SK-MEL-5 (cell line): Measurements from ENCODE around the gene DDX6. TPM values are rescaled to one million over a fixed set of nuclear protein-coding genes. Genes with fewer than 3 reads are reported as not detected.
"Not testable (repeated sequence)": the region's sequence is repeated elsewhere in the genome, so short reads cannot be mapped to it uniquely, and the experiment has no call there.

Experiments used
- DNase-seq: peaks from one replicate; pipeline ENCODE4 v3.0.0-alpha.2; 2016; ENCODE audit warnings: low read depth, low spot score
- in situ Hi-C: cut with HindIII; loops from 2 replicates; pipeline ENCODE4 v1.10.0; 2016; ENCODE audit warnings: low sequenced_read_pairs, high pct_unique_total_duplicates, low pct_unique_long_range_greater_than_20kb
- total RNA-seq: library from RNA; depleted of rRNA; stranded (reverse); fragments of >200 nt; shearing (Covaris generic); gene quantifications from 2 replicates; pipeline ENCODE4 v1.2.3, GENCODE V29; 2014

The DDX6 gene
- total RNA-seq, 1 experiment from 2014 or later: 56.5 TPM

- in situ Hi-C loops: not testable (repeated sequence)
Measured at GRCh38 chr11:118720740-118721139, 70.2 kb downstream of the DDX6 start.

GRCh38 chr11:118720078-118720477 lies 70.9 kb downstream of the DDX6 start:
- in situ Hi-C loops, DNase-seq: not testable (repeated sequence)

More at GRCh38 chr11:118720740-118721139, 70.2 kb downstream of the DDX6 start:
- DNase-seq: not testable (repeated sequence)

DNA sequence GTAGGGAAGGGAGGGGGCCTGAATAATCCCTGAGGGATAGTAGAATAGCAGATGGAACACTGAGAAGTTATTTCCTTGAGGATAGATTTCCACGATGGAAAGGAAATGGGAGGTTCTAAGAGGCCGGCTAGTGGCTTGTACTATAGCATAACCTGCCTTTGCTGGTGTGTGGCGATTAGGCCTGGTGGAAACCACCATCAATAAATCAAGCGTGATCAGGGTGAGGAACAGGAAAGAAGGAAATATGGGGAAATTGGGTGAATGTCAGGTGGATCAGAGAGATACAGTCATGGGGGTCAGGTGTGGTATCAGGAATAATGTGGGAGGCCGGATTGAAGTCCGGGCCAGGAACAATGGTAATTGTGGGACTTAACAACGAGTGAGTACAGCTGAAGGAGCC lies 72.4 kb downstream of the DDX6 start:
- in situ Hi-C loops, DNase-seq: not testable (repeated sequence)

DNA sequence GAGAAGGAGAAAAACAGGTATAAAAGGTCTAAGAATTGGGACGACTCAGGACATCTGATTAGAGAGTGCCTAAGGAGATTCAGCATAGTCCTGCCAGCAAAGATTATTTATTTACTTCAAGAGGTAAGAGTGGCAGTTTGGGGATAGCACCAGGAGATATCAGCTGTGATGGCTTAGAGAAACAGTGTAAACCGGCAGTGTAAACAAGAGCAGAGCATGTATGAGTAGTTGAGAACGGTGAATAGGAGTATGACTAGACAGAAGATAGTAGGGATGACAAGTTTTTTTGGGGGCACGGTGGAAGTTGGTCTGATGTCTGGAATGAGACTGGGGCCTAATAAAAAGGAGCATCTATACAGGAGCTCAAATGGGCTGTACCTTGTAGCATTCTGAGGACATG lies 73.2 kb downstream of the DDX6 start:
- in situ Hi-C loops: not testable (repeated sequence)

DNA sequence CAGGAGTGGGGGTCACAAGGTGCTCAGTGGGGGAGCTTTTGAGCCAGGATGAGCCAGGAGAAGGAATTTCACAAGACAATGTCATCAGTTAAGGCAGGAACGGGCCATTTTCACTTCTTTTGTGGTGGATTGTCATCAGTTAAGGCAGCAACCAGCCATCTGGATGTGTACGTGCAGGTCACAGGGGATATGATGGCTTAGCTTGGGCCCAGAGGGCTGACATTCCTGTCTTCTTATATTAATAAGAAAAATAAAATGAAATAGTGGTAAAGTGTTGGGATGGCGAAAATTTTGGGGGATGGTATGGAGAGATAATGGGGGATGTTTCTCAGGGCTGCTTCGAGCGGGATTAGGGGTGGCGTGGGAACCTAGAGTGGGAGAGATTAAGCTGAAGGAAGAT lies 73.7 kb downstream of the DDX6 start:
- in situ Hi-C loops, DNase-seq: not testable (repeated sequence)

More for the DNA sequence above, 73.2 kb downstream of the DDX6 start:
- not testable (repeated sequence) for DNase-seq

- in situ Hi-C loops: no loop called here
- DNase-seq: no peak
Measured at GRCh38 chr11:118715837-118716260, 75.1 kb downstream of the DDX6 start.

GRCh38 chr11:118715245-118715831 lies 75.6 kb downstream of the DDX6 start:
- in situ Hi-C loops: no loop called here

GRCh38 chr11:118714816-118715215 lies 76.1 kb downstream of the DDX6 start:
- DNase-seq: no peak
- in situ Hi-C loops: no loop called here

More at GRCh38 chr11:118715245-118715831, 75.6 kb downstream of the DDX6 start:
- no peak for DNase-seq

DNA sequence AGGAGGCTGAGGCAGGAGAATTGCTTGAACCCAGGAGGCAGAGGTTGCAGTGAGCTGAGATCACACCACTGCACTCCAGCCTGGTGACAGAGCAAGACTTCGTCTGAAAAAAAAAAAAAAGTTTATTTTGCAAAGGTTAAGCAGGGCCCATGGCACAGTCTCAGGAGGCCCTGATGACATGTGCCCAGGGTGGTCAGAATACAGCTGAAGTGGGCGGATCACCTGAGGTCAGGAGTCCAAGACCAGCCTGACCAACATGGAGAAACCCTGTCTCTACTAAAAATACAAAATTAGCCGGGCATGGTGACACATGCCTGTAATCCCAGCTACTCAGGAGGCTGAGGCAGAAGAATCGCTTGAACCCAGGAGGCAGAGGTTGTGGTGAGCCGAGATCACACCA lies 76.5 kb downstream of the DDX6 start:
- in situ Hi-C loops, DNase-seq: not testable (repeated sequence)

DNA sequence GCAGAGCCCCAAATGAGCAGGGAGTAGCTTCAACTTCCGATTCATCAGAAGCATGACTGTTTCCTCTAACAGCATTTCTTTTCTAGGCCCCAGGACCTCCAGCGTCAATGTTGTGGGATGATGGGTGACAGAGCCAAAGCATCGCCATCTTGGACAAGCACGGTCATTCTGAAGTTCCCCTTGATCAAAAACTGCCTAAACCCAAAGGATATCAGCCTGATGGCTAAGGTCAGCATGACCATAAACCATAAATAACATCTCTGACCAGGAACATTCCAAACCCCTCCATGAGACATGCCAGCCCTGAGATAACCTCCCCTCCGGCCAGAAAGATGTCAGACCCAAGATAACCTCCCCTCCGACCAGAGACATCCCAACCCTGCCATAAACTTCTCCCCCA lies 82.7 kb downstream of the DDX6 start:
- no peak for DNase-seq
- in situ Hi-C loops: loop anchor here (10.0 kb wide), 1 partner anchor 87 kb away; the partner anchor contains the start of gene DDX6

DNA sequence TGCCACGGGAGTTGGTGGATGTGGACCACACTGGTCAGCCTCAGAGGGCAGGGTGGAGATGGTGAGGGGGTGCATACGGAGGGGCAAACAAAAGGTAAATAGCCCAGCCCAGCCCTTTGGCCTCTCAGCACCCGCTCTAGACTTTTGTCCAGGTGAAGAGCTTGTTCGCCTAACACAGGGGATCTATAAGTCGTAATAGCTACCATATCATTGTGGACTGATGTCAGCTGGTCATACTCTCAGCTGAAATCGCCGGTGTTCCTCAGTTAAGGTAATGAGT lies 84.5 kb downstream of the DDX6 start:
- no peak for DNase-seq
- in situ Hi-C loops: loop anchor here (10.0 kb wide), 1 partner anchor 88 kb away; the partner anchor contains the start of gene DDX6

- DNase-seq: no peak
- in situ Hi-C loops: loop anchor here (10.0 kb wide), 1 partner anchor 89 kb away; the partner anchor contains the start of gene DDX6
Measured at GRCh38 chr11:118705791-118706545, 85.0 kb downstream of the DDX6 start.

GRCh38 chr11:118705111-118705741 lies 85.7 kb downstream of the DDX6 start:
- in situ Hi-C loops: loop anchor here (10.0 kb wide), 1 partner anchor 90 kb away; the partner anchor contains the start of gene DDX6
- DNase-seq: peak; percentile 71

DNA sequence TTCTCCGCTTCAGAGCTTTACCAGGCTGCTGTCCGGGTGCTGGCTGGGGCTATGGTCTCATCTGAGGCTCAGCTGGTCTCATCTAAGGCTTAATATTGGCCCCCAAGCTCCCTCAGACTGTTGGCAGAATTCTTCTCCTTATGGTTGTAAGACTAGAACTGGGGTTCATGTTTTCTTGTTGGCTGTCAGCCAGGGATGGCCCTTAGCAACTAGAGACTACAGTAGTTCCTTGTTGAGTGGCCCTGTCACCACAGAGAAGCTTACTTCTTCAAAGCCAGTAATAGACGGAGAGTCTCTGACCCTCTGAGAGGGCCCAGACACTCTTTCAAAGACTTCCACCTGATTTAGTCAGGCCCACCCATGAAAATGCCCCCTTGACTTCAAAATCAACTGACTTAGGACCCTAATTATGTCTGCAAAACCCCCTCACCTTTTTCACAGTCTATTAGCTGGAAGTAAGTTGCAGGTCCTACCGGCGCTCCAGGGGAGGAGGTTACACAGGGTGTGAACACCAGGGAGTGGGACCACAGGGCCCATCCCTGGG lies 87.3 kb downstream of the DDX6 start:
- in situ Hi-C loops: loop anchor here (10.0 kb wide), 1 partner anchor 91 kb away; the partner anchor contains the start of gene DDX6
- DNase-seq: peak; percentile 17

DNA sequence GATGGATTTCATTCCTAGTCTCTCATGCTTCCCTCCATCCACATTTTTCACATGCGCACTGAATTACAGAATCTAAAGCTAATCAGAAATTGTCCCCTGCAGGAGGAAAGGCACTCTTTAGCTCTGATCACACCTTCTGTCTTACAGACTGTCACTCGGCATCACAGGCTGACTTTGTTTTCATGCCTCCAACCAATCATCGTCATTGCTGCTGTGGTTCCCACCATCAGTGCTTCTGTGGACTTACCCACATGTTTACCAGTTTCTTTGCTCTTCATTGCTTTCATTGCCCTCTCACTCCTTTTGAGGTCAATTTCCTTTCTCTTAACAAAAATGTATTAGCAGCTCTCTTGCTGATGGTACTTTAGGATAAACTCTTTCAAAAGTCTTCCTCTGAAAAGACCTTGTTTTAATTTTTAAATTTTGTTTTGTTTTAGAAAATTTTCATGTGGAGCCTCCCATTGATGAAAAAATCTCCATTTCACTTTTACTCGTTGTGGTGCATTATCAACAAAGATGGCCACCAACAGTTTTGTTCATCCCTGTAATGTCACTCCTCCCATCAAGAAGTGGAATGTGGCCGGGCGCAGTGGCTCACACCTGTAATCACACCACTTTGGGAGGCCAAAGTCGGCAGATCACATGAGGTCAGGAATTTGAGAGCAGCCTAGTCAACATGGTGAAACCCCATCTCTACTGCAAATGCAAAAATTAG lies 91.3 kb downstream of the DDX6 start:
- no peak for DNase-seq
- in situ Hi-C loops: loop anchor here (10.0 kb wide), 1 partner anchor 95 kb away; the partner anchor contains the start of gene DDX6
